ENCODE results near the gene DOCK3. TPM values are rescaled to one million over a fixed set of nuclear protein-coding genes. Genes with fewer than 3 reads are reported as not detected.

Gene DOCK3
- total and polyA plus RNA-seq, 9 donors, result 0.04 to 0.71 (median 0.27) TPM; not detected in 1

GRCh38 chr3:51379301-51379700, 704.6 kb downstream of the DOCK3 start:
- TF ChIP-seq CTCF (IDR thresholded peaks at IDR 0.05) (no peak), EP300 (IDR thresholded peaks at IDR 0.05) (no peak), POLR2A (IDR thresholded peaks at IDR 0.05) (no peak)
- intact Hi-C loops (cut with DNase I), result no loop called here
- H3K4me3 ChIP-seq, result no peak overlapping the region
- H3K4me1 ChIP-seq (ENCODE audit: insufficient read depth), result no peaks in the 10 kb centered on the region
- no peaks in the 10 kb centered on the region for H3K9me3 ChIP-seq
- 72 to 81% (median 80%) methylated on average over 8 of the region's 8 CpGs for WGBS, 3 donors
- no peaks in the 10 kb centered on the region for H3K27me3 ChIP-seq
- peak in 1 of 5 donors; percentile 21 for DNase-seq
- no peaks in the 10 kb centered on the region for H3K36me3 ChIP-seq
- no peak overlapping the region for H3K27ac ChIP-seq

GRCh38 chr3:51379746-51380455, 705.2 kb downstream of the DOCK3 start:
- no peaks in the 10 kb centered on the region for H3K27me3 ChIP-seq
- no peaks in the 10 kb centered on the region for H3K36me3 ChIP-seq
- no peak overlapping the region for H3K27ac ChIP-seq
- WGBS, 3 donors, result 80 to 86% (median 82%) methylated on average over 8 of the region's 8 CpGs
- TF ChIP-seq POLR2A (IDR thresholded peaks at IDR 0.05) (no peak), EP300 (IDR thresholded peaks at IDR 0.05) (no peak), CTCF (IDR thresholded peaks at IDR 0.05) (no peak)
- H3K4me3 ChIP-seq, result no peak overlapping the region
- no peaks in the 10 kb centered on the region for H3K9me3 ChIP-seq
- no peaks in the 10 kb centered on the region for H3K4me1 ChIP-seq (ENCODE audit: insufficient read depth)
- no peak for DNase-seq
- intact Hi-C loops (cut with DNase I), result loop anchor here in 2 of 4 donors (10.0 kb wide), 2 partner anchors 295 to 765 kb away; partner anchors contain the start of genes CISH (in 1 of the 2), MAPKAPK3 (in 1 of the 2) and TEX264 (in 1 of the 2)

GRCh38 chr3:51380601-51381332, 706.0 kb downstream of the DOCK3 start:
- 75 to 82% (median 79%) methylated on average over 15 of the region's 15 CpGs for WGBS, 3 donors
- H3K27ac ChIP-seq, result no peak overlapping the region
- TF ChIP-seq CTCF (IDR thresholded peaks at IDR 0.05) (no peak), EP300 (IDR thresholded peaks at IDR 0.05) (no peak), POLR2A (IDR thresholded peaks at IDR 0.05) (no peak)
- intact Hi-C loops (cut with DNase I), result loop anchor here in 2 of 4 donors (10.0 kb wide), 2 partner anchors 294 to 766 kb away; partner anchors contain the start of genes CISH (in 1 of the 2), MAPKAPK3 (in 1 of the 2) and TEX264 (in 1 of the 2)
- H3K4me1 ChIP-seq (ENCODE audit: insufficient read depth), result no peaks in the 10 kb centered on the region
- no peaks in the 10 kb centered on the region for H3K9me3 ChIP-seq
- H3K36me3 ChIP-seq, result no peaks in the 10 kb centered on the region
- no peak for DNase-seq
- H3K4me3 ChIP-seq, result no peak overlapping the region
- no peaks in the 10 kb centered on the region for H3K27me3 ChIP-seq

GRCh38 chr3:51381333-51381705, 706.6 kb downstream of the DOCK3 start:
- Histone ChIP-seq H3K4me1 (ENCODE audit: insufficient read depth) (no peaks in the 10 kb centered on the region), H3K27me3 (no peaks in the 10 kb centered on the region), H3K9me3 (no peaks in the 10 kb centered on the region), H3K4me3 (no peak overlapping the region), H3K27ac (no peak overlapping the region), H3K36me3 (no peaks in the 10 kb centered on the region)
- intact Hi-C loops (cut with DNase I), result loop anchor here in 2 of 4 donors (10.0 kb wide), 2 partner anchors 293 to 767 kb away; partner anchors contain the start of genes CISH (in 1 of the 2), MAPKAPK3 (in 1 of the 2) and TEX264 (in 1 of the 2)
- WGBS, 3 donors, result 86 to 89% (median 89%) methylated on average over 16 to 18 of the region's 18 CpGs
- no peak for TF ChIP-seq CTCF (IDR thresholded peaks at IDR 0.05)
- TF ChIP-seq EP300 (IDR thresholded peaks at IDR 0.05), result no peak
- TF ChIP-seq POLR2A (IDR thresholded peaks at IDR 0.05), result no peak
- DNase-seq, result no peak

Measured in ovary (tissue), 9 donors.